Activated T-helper 17 cell treated with anti-CD3 and anti-CD28 coated beads, Interleukin-2, amount 50 U/mL, for 72 hours (primary cell): ENCODE measurements around the gene DOC2A. TPM values are rescaled to one million over a fixed set of nuclear protein-coding genes. Genes with fewer than 3 reads are reported as not detected.
"Not testable (repeated sequence)": the region's sequence is repeated elsewhere in the genome, so short reads cannot be mapped to it uniquely, and the experiment has no call there.

Experiments used
- ATAC-seq: fragments of 150-1000 bp; cut with Tn5 transposase; replicated peaks from 2 replicates; pipeline ENCODE4 v1.10.0; 2021; ENCODE audit warnings: mild to moderate bottlenecking, moderate library complexity
- H3K27ac Mint-ChIP-seq: one replicate; pipeline ENCODE4 v1.8.0; 2022; ENCODE audit warnings: mixed read lengths
- H3K27me3 Mint-ChIP-seq: one replicate; pipeline ENCODE4 v1.8.0; 2022; ENCODE audit warnings: mixed read lengths
- H3K36me3 Mint-ChIP-seq: one replicate; pipeline ENCODE4 v1.8.0; 2022; ENCODE audit warnings: low read depth, mild to moderate bottlenecking, mixed read lengths
- H3K4me1 Mint-ChIP-seq: one replicate; pipeline ENCODE4 v1.8.0; 2022; ENCODE audit warnings: mixed read lengths
- H3K4me3 Mint-ChIP-seq: one replicate; pipeline ENCODE4 v1.8.0; 2022; ENCODE audit warnings: mild to moderate bottlenecking, mixed read lengths
- H3K9me3 Mint-ChIP-seq: one replicate; pipeline ENCODE4 v1.8.0; 2022; ENCODE audit warnings: mixed read lengths
- total RNA-seq, 2 donors: library from RNA; stranded (reverse); gene quantifications; one replicate each; pipeline ENCODE4 v1.2.3, GENCODE V29; 2022

Gene DOC2A
- total RNA-seq, 2 donors from 2014 or later, result 0.19 to 1.0 TPM

DNA sequence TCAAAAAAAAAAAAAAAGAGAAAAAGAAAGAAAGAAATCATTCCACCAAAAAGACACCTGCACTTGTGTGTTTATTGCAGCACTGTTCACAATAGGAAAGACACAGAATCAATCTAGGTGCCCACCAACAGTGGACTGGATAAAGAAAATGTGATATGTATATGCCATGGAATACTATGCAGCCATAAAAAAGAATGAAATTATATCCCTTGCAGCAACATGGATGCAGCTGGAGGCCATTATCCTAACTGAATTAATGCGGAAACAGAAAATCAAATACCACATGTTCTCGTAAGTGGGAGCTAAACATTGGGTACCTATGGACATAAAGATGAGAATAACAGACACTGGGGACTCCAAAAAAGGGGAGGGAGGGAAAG, 6.4 kb upstream of the DOC2A start:
- peaks cover 5% of the 10 kb centered on the region for H3K4me1 Mint-ChIP-seq
- no peak overlapping the region for H3K27ac Mint-ChIP-seq
- H3K4me3 Mint-ChIP-seq, result no peak overlapping the region
- no peaks in the 10 kb centered on the region for H3K36me3 Mint-ChIP-seq
- no peaks in the 10 kb centered on the region for H3K9me3 Mint-ChIP-seq
- H3K27me3 Mint-ChIP-seq, result no peaks in the 10 kb centered on the region
- no peak for ATAC-seq

DNA sequence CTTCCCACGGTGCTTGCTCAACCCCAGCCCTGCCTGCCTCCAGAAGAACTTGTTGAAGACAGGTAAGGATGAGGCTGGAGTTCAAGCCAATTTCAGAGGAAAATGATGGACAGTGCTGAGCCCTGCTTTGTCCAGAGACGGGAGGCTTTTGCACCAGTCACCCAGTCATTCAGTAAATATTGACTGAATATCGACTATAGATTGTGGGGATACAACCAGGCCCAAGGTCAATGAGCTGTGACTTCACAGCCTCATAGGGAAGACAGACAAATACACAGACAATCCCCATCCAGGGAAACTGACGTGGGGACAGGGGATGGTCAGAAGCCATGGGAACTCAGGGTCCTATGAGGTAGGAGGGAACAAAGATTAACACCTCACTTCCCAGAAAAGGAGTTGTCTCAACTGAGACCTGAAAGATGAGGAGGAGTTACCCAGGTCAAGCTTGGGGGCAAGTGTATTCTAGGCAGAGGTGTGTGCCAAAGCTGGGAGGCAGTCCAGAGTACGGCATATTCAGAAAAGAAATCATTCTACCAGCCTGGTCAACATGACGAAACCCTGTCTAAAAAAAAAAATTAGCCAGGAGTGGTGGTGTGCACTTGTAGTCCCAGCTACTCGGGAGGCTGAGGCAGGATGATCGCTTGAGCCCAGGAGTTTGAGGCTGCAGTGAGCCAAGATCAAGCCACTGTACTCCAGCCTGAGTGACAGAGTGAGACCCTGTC, 5.9 kb upstream of the DOC2A start:
- no peaks in the 10 kb centered on the region for H3K9me3 Mint-ChIP-seq
- H3K4me3 Mint-ChIP-seq, result no peak overlapping the region
- H3K27ac Mint-ChIP-seq, result no peak overlapping the region
- peaks cover 5% of the 10 kb centered on the region for H3K36me3 Mint-ChIP-seq
- no peak for ATAC-seq
- peaks cover 4% of the 10 kb centered on the region for H3K27me3 Mint-ChIP-seq
- peaks cover 10% of the 10 kb centered on the region for H3K4me1 Mint-ChIP-seq

DNA sequence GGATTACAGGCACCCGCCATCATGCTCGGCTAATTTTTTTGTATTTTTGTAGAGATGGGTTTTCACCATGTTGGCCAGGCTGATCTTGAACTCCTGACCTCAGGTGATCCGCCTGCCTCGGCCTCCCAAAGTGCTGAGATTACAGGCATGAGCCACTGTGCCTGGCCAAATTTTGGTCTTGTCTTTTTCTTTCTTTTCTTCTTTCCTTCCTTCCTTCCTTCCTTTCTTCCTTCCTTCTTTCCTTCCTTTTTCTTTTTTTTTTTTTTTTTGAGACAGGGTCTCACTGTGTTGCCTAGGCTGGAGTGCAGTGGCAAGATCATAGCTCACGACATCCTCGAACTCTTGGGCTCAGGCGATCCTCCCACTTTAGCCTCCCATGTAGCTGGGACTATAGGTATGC, 4.6 kb upstream of the DOC2A start:
- not testable (repeated sequence) for H3K9me3 Mint-ChIP-seq, ATAC-seq, H3K4me3 Mint-ChIP-seq, H3K27me3 Mint-ChIP-seq, H3K27ac Mint-ChIP-seq, H3K4me1 Mint-ChIP-seq, H3K36me3 Mint-ChIP-seq

DNA sequence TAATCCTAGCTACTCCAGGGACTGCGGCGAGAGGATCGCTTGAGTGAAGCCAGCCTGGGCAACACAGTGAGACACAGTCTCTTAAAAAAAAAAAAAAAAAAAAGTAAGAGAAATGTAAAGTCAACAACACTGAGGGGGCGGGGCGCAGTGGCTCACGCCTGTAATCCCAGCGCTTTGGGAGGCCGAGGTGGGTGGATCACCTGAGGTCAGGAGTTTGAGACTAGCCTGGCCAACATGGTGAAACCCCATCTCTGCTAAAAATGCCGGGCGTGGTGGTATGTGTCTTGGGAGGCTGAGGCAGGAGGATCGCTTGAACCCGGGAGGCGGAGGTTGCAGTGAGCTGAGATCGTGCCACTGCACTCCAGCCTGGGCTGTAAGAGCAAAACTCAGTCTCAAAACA, 1.8 kb upstream of the DOC2A start:
- not testable (repeated sequence) for ATAC-seq, H3K4me1 Mint-ChIP-seq, H3K9me3 Mint-ChIP-seq, H3K27ac Mint-ChIP-seq, H3K4me3 Mint-ChIP-seq, H3K36me3 Mint-ChIP-seq
- peaks cover 17% of the 10 kb centered on the region for H3K27me3 Mint-ChIP-seq

DNA sequence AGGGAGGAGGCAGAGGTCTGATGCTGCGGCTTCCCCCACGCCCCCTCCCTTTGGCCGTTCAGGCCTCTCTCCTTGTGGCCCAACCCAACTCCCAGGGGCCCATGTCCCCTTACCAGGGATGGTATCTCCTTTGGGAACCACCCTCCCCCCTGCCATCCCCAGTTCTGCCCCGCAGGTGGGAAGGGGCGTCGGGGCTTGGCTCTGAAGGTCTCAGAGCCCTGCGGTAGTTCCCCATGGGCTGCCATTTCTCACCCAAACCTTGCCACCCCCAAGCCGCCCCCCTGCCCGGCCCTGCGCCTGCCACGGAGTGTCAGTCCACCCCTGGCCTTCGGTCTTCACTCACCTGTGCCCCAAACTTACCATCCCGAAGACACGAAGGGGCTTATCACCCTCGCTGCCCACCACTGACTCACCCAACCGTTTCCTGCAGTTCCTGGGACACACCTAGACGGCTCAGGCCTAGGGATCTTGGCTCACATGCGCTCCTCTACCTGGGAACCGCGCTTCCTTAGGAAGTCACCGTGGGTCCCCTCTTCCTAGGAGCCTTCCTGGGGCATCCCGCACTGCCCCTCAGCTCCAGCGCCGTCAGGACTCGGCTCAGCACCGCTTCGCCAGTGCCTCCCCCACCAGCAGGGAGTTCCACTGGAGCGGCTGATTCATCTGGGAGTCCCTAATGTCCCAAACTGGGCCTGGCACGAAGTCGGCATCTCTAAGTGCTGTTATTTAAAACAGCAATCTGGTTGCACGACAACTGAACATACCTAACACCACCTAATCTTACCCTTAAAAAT, 1.1 kb upstream of the DOC2A start:
- H3K9me3 Mint-ChIP-seq, result no peaks in the 10 kb centered on the region
- peak overlapping the region; percentile 72 for H3K4me3 Mint-ChIP-seq
- H3K4me1 Mint-ChIP-seq, result peaks cover 4% of the 10 kb centered on the region
- ATAC-seq, result no peak
- no peak overlapping the region for H3K27ac Mint-ChIP-seq
- H3K27me3 Mint-ChIP-seq, result peaks cover 17% of the 10 kb centered on the region
- peaks cover 5% of the 10 kb centered on the region for H3K36me3 Mint-ChIP-seq

DNA sequence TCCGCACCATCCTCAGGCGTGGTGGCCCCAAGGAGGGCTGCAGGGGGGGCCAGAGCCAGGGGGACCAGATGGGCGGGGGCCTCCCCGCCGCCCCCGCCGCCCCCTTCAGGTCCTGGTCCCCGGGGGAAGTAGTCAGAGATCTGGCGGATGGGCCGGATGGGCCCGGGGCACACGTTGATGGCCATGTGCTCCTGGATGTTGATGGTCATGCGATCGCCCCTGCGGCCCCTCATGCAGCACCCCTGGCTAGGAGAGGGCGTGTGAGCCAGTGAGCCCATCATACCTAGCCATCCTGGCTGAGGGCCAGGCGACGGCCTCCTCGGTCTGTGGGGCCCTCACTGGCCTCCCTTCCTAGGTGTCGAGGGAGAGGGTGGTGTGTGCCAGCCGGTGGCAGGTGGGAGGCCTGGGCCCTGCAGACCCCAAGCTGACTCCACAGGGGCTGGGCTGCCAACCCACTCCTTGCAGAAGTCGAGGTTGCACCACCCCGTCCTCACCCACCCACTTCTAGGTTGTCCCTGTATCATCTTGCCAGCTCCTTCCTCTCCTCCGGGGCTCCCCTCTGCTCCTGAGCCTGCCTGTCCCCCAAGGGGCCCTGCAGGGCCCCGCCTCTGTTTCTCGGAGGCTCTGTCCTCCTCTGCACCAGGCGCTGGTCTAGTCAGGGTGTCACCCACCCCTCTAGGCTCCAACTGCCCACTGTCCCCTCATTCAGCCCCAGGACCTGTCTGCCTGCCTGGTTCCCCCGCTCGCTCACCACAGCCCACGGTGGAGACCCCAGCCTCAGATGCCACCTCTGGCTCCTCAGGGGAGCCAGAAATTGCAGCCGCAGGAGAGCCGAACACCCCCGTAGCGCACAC, 610 bp downstream of the DOC2A start:
- Mint-ChIP-seq H3K27me3 (peaks cover 17% of the 10 kb centered on the region), H3K4me3 (peak overlapping the region; percentile 52), H3K27ac (no peak overlapping the region), H3K9me3 (no peaks in the 10 kb centered on the region), H3K4me1 (peaks cover 4% of the 10 kb centered on the region), H3K36me3 (peaks cover 5% of the 10 kb centered on the region)
- ATAC-seq, result no peak

DNA sequence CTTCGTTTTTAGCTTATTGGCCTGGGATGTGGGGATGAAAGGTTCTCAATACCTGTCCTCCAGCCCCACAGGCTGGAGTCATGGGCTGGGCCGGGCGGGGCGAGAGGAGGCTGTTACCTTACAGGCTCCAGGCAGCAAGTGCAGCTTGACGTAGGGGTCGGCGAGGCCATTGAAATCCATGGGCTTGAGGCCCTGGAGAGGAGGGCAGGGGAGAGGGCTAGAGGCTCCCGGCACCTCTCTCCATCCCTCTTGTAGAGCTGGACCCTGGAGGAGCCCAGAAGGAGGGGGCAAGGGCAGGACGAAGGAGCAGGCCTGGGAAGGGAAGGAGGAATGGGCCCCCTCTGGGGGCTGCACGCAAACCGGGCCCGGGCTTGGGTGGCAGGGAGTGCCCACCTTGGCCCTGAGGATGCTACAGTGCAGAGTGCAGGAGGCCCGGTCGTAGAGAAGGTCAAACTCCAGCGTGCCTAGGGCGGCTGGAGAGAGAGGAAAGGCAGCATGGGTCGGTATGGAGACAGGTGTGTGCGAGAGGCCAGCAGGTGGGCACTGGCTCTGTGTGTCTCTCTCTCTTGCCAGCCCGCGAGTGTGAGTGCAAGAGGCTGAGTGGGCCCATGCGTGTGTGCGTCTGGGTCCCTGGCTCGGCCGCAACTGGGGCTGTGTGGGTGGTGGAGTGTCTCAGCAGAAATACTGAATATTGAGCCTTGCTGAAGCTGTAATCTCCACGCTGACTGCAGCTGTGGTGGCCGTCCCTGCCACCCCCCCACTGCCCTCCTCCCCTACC, 1.6 kb downstream of the DOC2A start:
- Mint-ChIP-seq H3K27me3 (peaks cover 17% of the 10 kb centered on the region), H3K9me3 (no peaks in the 10 kb centered on the region), H3K4me3 (no peak overlapping the region), H3K4me1 (peaks cover 4% of the 10 kb centered on the region), H3K27ac (no peak overlapping the region), H3K36me3 (peaks cover 5% of the 10 kb centered on the region)
- no peak for ATAC-seq

DNA sequence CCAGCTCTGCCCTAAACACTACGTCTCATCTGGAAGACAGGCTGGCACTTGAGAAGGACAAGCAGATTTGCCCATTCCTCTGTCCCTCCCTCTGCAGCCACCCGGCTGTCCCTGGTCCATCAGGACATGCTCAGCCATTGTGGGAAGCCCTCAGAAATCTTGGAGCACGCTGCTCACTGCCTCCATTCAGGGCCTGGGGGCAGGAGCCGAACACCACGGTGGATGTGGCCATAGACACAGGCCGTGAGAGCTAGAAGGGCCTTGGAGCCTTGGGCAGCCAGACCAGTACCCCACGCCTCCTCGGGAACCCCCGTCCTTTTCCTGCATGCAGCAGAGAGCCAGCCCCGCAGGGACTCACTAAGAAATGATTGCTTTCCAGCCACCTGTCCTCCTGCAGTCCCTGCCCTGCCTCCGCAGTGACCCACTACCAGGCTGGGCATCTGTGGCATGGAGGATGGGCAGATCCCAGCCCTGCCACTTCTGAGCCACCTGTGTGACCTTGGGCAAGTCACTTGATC, 3.4 kb downstream of the DOC2A start:
- Mint-ChIP-seq H3K27me3 (peaks cover 17% of the 10 kb centered on the region), H3K4me1 (peaks cover 4% of the 10 kb centered on the region), H3K9me3 (no peaks in the 10 kb centered on the region), H3K27ac (no peak overlapping the region), H3K4me3 (no peak overlapping the region), H3K36me3 (peaks cover 17% of the 10 kb centered on the region)
- no peak for ATAC-seq

DNA sequence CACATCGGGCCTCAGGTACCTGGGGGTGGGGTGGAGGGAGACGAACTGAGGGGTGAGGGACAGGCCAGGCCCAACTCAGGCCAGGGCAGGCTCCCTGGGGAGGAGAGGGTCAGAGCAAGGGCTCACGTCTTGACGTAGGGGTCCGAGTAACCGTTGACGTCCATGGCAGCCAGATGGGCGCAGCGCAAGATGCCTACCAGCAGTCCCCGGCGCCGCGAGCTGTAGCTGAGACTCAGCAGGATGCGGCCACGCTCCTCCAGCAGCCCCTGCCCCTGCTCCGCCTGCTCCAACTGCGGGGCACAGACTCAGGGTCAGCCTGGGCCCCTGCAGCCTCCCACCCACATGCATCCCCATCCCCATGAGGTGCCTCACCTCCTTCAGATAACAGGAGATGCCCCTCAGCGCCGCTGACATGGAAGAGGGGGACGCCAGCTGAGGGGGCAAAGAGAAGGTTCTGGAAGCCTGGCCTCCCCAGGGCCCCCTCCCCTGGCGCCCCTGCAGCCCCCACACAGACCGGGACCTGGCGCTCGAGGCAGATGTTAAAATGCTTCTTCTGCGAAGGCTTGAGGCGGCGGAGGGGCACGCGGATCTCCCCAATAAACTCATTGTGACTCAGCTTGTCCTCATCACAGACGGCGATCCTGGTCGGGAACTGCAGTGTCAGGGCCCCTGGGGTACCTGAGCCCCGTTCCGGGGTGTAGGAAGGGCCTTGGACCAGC, 4.0 kb downstream of the DOC2A start:
- H3K4me3 Mint-ChIP-seq, result no peak overlapping the region
- H3K36me3 Mint-ChIP-seq, result peaks cover 19% of the 10 kb centered on the region
- no peak for ATAC-seq
- peaks cover 14% of the 10 kb centered on the region for H3K27me3 Mint-ChIP-seq
- peaks cover 6% of the 10 kb centered on the region for H3K4me1 Mint-ChIP-seq
- no peaks in the 10 kb centered on the region for H3K9me3 Mint-ChIP-seq
- no peak overlapping the region for H3K27ac Mint-ChIP-seq

DNA sequence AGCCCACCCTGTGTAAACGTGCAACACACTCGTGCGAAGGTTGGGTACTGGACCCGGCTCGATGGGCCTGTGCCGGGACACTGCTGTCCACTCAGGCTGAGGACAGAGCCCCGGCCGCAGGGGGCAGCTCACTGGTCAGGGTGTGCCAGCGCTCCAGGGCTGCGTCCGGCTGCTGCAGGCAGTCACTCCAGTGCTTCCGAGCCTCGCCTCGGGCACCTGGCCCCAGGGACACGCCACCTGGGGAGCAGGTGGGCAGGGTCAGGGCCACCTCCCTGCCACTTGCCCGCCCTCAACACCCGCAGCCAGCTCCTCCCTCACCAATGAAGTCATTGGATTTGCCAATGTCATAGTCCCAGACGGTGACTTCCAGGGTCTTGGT, 4.7 kb downstream of the DOC2A start:
- H3K36me3 Mint-ChIP-seq, result peaks cover 22% of the 10 kb centered on the region
- H3K9me3 Mint-ChIP-seq, result no peaks in the 10 kb centered on the region
- peaks cover 13% of the 10 kb centered on the region for H3K27me3 Mint-ChIP-seq
- no peak overlapping the region for H3K27ac Mint-ChIP-seq
- H3K4me1 Mint-ChIP-seq, result peaks cover 6% of the 10 kb centered on the region
- no peak for ATAC-seq
- H3K4me3 Mint-ChIP-seq, result no peak overlapping the region

DNA sequence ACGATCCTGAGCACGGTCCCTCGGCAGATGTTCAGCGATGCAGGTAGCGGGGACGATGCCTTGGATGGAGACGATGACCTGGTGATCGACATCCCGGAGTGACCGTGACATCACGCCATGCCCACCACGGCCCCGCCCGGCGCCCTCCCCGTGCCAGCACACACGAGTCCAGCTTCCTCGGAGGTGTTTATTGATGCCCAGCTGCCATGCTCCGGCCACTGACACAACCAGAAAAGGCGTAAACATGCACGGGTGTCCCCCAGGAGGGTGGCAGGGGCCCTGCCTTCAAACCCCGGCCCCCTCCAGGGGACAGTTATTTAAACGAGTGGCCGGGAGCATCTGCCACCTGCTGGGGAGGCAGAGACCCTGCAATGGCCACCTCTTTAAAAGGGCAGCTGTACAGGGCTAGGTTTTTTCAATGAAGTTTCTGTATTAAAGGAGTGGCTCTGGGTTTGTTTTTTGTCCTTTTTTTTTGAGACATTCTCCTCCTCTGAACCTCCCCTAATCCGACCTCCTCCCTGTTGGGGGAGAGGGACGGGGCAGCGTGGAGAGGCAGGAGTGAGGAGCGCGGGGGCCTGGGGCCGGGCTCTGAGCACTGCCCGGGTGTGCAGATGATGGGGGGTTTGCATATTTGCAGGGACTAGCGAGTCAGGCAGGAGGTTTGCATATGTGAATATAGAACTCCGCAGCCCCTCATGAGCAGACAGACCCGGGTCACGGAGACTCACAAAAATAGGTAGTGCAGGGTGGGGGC, 5.3 kb downstream of the DOC2A start:
- Mint-ChIP-seq H3K36me3 (peaks cover 24% of the 10 kb centered on the region), H3K4me3 (no peak overlapping the region), H3K9me3 (no peaks in the 10 kb centered on the region), H3K27ac (no peak overlapping the region), H3K4me1 (peaks cover 6% of the 10 kb centered on the region), H3K27me3 (peaks cover 12% of the 10 kb centered on the region)
- ATAC-seq, result peak; percentile 61

DNA sequence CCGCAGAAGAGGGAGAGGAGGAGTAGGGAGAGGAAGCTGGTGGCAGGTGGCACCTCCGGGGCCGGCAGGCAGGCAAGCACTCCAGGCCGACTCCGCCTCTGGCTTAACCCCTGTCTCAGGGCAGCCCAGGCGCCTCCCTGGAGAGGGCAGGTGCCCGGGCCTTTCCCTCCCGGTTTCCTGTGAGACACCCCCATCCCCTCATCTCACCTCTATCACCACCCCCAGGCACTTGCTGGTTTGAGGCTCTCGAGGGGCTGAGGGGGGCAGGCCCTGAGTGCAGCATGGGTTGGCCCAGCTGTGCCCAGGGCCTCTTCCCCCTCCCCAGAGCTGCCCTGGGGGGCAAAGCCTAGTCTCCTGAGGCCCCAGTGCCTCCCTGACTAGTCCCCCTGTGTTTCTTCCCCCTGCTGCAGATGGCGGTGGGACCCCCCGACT, 6.0 kb downstream of the DOC2A start:
- H3K36me3 Mint-ChIP-seq, result peaks cover 30% of the 10 kb centered on the region
- no peak overlapping the region for H3K4me3 Mint-ChIP-seq
- ATAC-seq, result no peak

DNA sequence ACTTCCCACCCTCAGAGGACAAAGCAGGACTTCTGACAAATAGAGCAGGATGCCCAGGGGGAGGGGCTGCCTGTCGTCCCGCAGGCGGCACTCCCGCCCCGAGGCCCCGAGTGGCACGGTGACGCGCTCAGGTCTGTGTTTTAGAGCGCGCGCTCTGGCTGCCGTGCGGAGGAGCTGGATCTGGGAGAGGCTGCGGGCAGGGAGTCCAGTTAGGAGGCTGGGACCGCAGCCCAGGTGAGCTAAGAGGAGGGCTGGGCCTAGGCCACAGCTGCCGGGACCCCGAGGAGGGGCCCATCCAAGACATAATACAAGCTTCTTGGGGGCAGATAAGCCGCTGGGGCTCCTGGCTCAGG, 6.4 kb downstream of the DOC2A start:
- Mint-ChIP-seq H3K4me1 (peaks cover 11% of the 10 kb centered on the region), H3K4me3 (no peak overlapping the region), H3K27ac (no peak overlapping the region), H3K36me3 (peaks cover 35% of the 10 kb centered on the region), H3K9me3 (no peaks in the 10 kb centered on the region), H3K27me3 (peaks cover 8% of the 10 kb centered on the region)
- no peak for ATAC-seq

More for the DNA sequence above, 6.0 kb downstream of the DOC2A start:
- Mint-ChIP-seq H3K27ac (no peak overlapping the region), H3K9me3 (no peaks in the 10 kb centered on the region), H3K4me1 (peaks cover 6% of the 10 kb centered on the region), H3K27me3 (peaks cover 10% of the 10 kb centered on the region)
